Measurements from ENCODE around the gene ARHGAP31.
"Not testable (repeated sequence)": the region's sequence is repeated elsewhere in the genome, so short reads cannot be mapped to it uniquely, and the experiment has no call there.

The ARHGAP31 gene

DNA sequence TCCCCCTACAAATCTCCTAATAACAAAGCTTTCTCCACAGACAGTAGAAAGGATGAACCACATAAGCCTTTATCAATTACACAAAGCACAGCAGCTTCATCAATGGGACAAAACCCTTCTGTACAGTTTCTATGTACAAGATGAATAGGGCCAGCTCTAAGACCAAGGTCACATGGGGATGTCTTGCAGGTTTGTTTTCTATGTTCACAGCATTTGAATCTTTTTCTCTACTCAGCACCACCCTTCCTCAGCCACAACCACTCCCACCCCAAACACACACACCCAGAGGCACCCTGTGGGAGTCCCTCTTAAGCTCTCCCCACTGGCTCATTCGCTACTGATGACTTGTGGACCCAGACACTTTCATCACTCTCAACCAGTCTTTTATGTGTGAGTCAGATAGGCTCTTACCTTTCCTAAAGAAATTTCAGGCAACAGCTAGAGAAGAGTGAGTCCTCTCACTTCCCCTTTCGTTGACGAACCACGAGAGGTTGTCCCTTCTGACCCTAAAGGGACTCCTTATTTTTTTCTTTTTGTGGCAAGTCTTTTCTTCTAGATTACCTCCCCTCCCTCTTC is 57.9 kb downstream of the ARHGAP31 start:
- DNase-seq = peak; percentile 61

DNA sequence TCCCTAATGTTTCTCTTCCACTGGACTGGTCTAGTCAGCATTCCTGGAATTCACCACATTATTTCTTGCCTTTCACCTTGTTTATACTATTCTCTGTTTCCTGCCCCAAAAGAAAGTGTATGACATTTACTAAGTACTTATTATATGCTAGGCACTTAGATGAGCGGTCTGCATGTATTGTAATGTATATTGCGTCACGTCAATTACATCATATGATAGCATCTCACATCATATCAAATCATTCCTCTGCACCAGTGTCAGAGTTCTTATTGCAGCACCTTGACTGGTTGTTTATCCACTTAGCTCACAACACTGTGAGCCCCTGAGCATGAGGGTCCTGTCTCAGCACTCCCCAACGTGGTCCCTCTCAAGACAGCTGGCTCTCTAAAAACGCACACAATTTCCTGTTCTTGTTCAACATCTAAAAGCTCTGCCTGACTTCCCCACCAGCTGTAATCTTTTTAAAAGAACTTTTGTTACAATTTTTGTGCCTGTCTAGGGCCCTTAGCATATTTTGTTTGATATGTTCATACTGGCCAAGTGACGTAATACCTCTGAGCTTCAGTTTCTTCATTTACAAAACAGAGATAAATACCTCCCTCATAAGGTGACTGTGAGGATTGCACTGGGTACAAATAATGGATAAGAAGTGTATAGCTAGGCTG is 58.8 kb downstream of the ARHGAP31 start:
- no peak for DNase-seq

DNA sequence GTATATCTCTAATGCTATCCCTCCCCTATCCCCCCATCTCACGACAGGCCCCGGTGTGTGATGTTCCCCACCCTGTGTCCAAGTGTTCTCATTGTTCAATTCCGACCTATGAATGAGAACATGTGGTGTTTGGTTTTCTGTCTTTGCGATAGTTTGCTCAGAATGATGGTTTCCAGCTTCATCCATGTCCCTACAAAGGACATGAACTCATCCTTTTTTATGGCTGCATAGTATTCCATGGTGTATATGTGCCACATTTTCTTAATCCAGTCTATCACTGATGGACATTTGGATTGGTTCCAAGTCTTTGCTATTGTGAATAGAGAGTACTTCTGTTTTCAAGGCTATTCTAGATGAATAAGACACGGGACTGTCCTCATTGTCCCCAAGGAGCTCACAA is 61.4 kb downstream of the ARHGAP31 start:
- not testable (repeated sequence) for DNase-seq

- no peak for DNase-seq
Observed at GRCh38 chr3:119356646-119357045, 62.5 kb downstream of the ARHGAP31 start.

DNA sequence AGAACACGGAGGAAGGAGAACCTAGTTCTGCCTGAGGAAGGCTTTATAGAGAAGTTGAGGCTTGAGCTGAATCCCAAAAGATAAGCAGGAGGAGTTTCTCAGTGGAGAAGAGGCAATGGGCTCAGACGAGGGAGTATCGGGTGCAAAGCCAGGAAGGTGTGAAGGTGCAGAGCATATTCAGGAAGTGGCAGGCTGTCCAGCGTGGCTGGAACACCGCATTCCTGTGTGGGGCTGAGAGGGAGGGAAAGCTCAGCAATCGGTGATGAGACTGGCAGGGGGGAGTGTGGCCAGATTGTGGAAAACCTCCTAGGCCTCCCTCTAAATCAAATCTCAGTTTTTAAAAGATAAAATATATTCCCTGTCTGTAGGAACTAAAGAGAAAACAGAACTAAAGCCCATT is 63.0 kb downstream of the ARHGAP31 start:
- DNase-seq = no peak

GRCh38 chr3:119359476-119360326 is 65.5 kb downstream of the ARHGAP31 start:
- no peak for DNase-seq

DNA sequence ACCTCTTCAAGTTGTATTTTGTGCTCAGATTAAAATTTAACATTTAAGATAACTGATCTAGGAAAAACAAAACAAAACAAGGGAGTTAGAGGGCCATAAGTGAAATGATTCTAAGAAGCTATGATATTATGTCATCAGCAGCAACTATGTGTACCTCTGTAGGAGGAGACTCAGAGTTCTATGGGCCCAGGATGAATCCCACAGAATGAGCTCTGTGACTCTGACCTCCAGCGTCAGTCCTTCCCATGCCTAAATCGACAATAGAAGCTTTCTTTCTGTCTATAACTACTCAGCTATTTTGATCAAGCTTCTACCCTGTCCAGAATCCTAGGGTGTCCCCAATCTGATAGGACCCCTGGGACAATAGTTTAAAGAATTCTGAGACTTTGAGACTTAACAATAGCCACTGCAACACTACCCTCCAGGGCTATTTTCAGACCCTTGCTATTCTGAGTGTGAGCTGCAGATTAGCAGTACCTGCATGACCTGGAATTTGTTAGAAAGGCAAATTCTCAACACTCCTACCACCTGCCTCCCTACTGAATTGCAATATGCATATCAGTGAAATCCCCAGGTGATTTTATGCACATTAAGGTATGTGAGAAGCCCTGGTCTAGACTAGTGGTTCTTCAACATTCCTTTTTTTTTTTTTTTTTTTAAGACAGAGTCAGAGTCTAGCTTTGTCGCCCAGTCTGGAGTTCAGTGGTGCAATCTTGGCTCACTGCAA is 66.7 kb downstream of the ARHGAP31 start:
- no peak for DNase-seq

DNA sequence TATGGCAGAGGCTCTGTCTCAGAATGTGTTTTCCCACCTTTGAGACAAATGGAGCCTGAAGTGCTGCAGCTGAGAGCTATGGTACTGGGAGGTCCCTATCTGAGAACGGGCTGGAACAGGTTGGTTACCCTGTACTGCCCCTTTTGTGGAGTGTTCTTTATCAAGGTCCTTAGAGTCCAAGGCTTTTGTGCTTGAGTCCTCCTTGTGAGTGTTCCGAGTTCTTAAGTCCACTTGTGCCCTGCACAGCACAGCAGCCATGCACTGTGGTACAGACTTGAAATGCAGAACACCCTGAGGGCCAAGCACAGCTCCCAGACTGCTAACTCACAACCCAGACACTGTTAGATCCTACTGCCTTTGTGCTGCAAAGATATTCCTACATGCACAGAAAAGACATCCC is 67.8 kb downstream of the ARHGAP31 start:
- DNase-seq = no peak

DNA sequence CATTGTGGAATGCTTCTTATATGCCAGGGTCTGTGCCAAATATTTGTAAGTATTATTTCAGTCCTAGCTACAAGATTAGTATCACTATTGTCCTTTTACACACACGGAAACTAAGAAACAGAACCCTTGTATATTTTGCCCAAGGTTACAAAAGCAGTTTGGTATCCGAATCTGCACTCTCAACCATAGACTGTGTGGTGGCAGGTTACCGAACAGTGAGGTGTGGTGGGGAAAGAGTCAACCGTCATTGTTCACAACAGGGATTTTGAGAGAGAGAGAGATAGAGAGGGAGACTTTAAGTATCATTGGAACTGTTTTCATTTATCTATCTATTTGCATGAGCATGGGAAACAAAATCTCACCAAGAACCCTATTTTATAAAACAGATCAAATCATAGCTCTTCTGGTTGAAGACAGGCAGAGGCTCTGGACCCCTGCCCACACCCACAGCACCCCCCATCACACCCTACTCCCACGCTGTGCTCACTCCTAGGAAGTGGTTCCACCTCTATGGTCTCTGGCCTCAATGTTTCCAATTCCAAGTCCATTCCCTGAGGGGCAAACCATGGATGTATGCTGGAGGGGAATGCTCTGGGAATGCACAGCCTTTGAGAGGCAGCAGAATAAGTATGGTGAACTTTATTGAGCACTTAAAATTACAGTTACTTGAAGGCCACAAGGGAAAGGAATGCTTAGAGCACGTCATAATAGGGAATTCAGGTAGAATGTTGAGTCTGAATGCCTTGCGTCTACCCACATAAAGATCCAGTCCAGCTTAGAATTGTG is 69.0 kb downstream of the ARHGAP31 start:
- DNase-seq = no peak

- no peak for DNase-seq
Observed at GRCh38 chr3:119364401-119364800, 70.2 kb downstream of the ARHGAP31 start.

GRCh38 chr3:119365418-119365817 is 71.2 kb downstream of the ARHGAP31 start:
- no peak for DNase-seq

GRCh38 chr3:119367000-119367399 is 72.8 kb downstream of the ARHGAP31 start:
- no peak for DNase-seq

- DNase-seq = no peak
Observed at GRCh38 chr3:119368298-119368697, 74.1 kb downstream of the ARHGAP31 start.

GRCh38 chr3:119371786-119372185 is 77.6 kb downstream of the ARHGAP31 start:
- not testable (repeated sequence) for DNase-seq

- no peak for DNase-seq
Observed at GRCh38 chr3:119375106-119375505, 80.9 kb downstream of the ARHGAP31 start.

DNA sequence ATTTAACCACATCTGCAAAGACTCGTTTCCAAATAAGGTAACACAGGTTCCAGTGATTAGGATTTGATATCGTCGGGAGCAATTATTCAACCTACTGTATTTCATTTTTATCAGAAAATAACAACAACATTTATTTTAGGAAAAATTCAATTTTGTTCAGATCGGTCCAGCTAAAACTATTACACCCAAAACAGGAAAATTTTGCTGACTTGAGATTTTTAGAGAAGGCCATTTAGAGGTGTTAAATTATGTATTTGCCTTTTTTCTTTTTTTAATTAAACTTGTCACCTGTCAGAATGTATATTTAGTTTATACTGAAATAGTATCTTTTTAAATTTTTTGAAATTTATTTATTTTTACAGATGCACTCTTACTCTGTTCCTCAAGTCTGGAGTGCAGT is 81.3 kb downstream of the ARHGAP31 start:
- DNase-seq = no peak

DNA sequence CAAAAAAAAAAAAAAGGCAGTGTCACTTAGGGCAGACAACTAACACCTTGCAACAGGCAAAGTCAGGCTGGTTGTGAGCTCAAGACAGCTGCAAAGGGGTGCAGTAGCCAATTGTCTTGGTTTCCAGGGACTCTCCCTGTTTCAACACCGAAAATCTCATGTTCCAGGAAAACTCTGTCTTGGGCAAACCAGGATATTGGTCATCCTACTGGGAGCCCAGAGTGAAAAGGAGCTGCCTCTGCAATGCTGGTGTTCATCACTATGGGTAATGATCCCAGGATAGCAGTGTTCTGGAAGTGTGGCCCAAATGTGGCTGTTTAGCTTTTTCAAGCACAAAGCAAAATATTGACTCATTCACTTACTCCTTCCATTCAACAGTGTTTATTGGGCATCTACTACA is 82.6 kb downstream of the ARHGAP31 start:
- no peak for DNase-seq

GRCh38 chr3:119378259-119378803 is 84.1 kb downstream of the ARHGAP31 start:
- DNase-seq = no peak

- no peak for DNase-seq
Observed at GRCh38 chr3:119380697-119381096, 86.5 kb downstream of the ARHGAP31 start.

DNA sequence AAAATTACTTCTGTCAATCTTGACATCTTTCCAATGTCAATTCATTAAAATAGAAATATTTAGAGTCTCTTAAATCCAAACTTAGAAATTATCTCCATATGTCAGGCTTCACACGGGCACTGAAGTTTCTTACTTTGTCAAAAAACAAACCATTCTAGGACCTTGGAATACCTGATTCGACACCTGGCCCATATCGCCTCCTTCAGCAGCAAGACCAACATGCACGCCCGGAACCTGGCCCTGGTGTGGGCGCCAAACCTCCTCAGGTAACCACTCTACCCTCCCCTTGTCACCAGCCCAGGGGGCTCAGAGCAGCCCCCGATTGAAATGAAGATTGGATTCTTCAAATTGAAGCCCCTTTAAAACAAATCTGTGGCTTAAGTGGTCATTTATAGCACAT is 88.0 kb downstream of the ARHGAP31 start:
- no peak for DNase-seq

GRCh38 chr3:119388577-119388976 is 94.4 kb downstream of the ARHGAP31 start:
- DNase-seq = no peak

DNA sequence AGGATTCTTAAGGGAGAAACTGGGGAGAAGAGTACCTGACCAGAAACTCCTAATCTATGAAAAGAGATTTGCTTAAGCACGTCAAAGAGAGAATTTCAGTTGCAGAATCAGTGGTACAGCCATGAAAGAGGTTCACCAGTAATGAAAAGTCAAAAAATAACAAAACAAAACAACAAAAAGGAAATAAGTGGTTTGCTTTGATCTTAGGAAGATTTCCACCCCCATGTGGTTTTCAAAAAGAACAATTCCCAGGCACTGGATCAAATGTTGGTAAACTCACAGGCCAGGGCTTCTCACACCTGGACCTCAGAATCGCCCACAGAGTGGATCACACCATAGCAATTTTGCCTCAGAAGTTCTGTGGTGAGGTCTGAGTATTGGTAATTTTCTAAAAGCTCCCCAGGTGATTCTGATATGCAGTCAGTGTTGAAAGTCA is 101.8 kb downstream of the ARHGAP31 start:
- DNase-seq = no peak
